Measurements from ENCODE around the gene ITPR2.
"Not testable (repeated sequence)": the region's sequence is repeated elsewhere in the genome, so short reads cannot be mapped to it uniquely, and the experiment has no call there.

The ITPR2 gene

DNA sequence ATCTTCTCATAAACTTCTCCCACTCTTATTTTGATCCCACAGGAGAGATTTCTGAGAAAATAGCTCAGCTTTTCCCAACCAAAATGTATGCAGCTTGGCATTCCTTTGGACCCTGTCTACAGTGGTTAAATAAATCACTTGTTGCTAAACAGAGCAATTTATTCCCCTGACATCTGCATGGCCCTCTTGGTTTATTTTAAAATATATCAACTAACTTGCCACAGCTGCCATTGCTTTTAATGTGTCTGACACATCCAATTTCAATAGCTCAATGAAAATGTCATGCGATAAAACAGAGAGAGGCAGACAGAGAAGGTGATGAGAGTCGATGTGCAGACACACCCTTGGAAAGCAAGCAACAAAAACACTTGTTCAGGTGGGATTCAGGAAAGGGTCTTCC is 509.3 kb downstream of the ITPR2 start:
- Histone ChIP-seq H3K9ac (ENCODE audit: low read length) (no peak overlapping the region), H4K20me1 (ENCODE audit: insufficient read depth, low read length) (no peaks in the 10 kb centered on the region), H3K4me3 (ENCODE audit: low read length) (no peak overlapping the region), H3K4me1 (ENCODE audit: low read length) (no peaks in the 10 kb centered on the region), H3K27ac (ENCODE audit: low read length) (no peak overlapping the region), H3F3A (ENCODE audit: insufficient read depth, low read length) (no peaks in the 10 kb centered on the region), H3K27me3 (replicated peaks; ENCODE audit: insufficient read depth, low read length) (no peaks in the 10 kb centered on the region), H3K36me3 (replicated peaks; ENCODE audit: insufficient read depth, low read length) (no peaks in the 10 kb centered on the region), H2AFZ (ENCODE audit: low read length) (no peak overlapping the region), H3K79me2 (ENCODE audit: low read length) (no peaks in the 10 kb centered on the region), H3K9me3 (replicated peaks; ENCODE audit: insufficient read depth, low read length) (no peaks in the 10 kb centered on the region), H3K4me2 (ENCODE audit: low read depth, low read length) (no peak overlapping the region), H3K9me2 (replicated peaks; ENCODE audit: insufficient read depth, low read length) (no peaks in the 10 kb centered on the region)
- no peak for DNase-seq
- no peak for TF ChIP-seq EZH2phosphoT487 (IDR thresholded peaks at IDR 0.05; ENCODE audit: low read length)

DNA sequence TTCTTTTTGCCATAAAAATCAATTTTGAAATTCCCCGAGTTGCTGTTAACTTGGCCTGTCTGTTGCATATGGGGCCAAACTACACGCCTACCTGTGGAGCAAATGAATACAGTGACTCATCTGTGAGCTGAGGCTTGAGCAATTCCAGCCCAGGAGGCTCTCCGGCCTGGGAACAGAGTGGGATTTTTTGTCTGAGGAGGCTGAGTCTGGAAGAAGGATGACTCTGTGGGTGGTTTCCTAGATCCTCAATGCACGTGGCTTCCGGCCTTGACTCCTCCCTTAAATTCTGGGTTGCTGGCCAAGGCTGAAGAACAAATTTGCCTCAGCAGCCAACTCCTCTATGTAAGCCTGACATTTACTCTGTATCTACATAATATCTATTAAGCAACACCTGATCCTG is 513.5 kb downstream of the ITPR2 start:
- Histone ChIP-seq H3K4me2 (ENCODE audit: low read depth, low read length) (no peak overlapping the region), H3K27me3 (replicated peaks; ENCODE audit: insufficient read depth, low read length) (no peaks in the 10 kb centered on the region), H3F3A (ENCODE audit: insufficient read depth, low read length) (no peaks in the 10 kb centered on the region), H3K79me2 (ENCODE audit: low read length) (no peaks in the 10 kb centered on the region), H3K9me2 (replicated peaks; ENCODE audit: insufficient read depth, low read length) (no peaks in the 10 kb centered on the region), H3K9ac (ENCODE audit: low read length) (no peak overlapping the region), H3K4me1 (ENCODE audit: low read length) (no peaks in the 10 kb centered on the region), H3K9me3 (replicated peaks; ENCODE audit: insufficient read depth, low read length) (no peaks in the 10 kb centered on the region), H2AFZ (ENCODE audit: low read length) (no peak overlapping the region), H3K27ac (ENCODE audit: low read length) (no peak overlapping the region), H3K36me3 (replicated peaks; ENCODE audit: insufficient read depth, low read length) (no peaks in the 10 kb centered on the region), H3K4me3 (ENCODE audit: low read length) (no peak overlapping the region), H4K20me1 (ENCODE audit: insufficient read depth, low read length) (no peaks in the 10 kb centered on the region)
- TF ChIP-seq EZH2 (optimal IDR thresholded peaks at IDR 0.05; ENCODE audit: low read depth, low read length) = no peak
- DNase-seq = no peak

DNA sequence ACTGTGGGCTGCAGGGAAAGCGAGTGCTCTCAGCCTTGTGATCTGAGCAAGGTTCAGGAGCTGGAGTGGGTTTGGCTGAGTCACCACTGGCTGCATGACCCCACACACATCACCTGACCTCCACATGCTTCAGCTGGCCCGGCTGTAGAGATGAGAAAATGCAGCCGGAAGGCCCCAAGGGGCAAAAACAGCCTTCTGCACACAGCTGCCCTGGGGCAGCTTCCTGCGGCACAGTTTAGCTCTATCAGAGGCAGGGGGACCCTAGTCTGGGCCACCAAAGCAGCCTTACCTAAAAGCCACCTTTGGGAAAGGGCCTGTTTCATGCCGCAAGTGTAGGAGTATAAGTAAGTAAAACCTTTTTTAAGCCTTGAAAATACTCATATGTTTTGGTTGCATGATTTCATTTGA is 514.3 kb downstream of the ITPR2 start:
- no peak overlapping the region for H3K4me2 ChIP-seq (ENCODE audit: low read depth, low read length)
- no peaks in the 10 kb centered on the region for H4K20me1 ChIP-seq (ENCODE audit: insufficient read depth, low read length)
- H3K9ac ChIP-seq (ENCODE audit: low read length) = no peak overlapping the region
- no peaks in the 10 kb centered on the region for H3K36me3 ChIP-seq (replicated peaks; ENCODE audit: insufficient read depth, low read length)
- H3K9me3 ChIP-seq (replicated peaks; ENCODE audit: insufficient read depth, low read length) = no peaks in the 10 kb centered on the region
- H3F3A ChIP-seq (ENCODE audit: insufficient read depth, low read length) = no peaks in the 10 kb centered on the region
- H3K9me2 ChIP-seq (replicated peaks; ENCODE audit: insufficient read depth, low read length) = no peaks in the 10 kb centered on the region
- no peak overlapping the region for H2AFZ ChIP-seq (ENCODE audit: low read length)
- no peak for DNase-seq
- no peaks in the 10 kb centered on the region for H3K27me3 ChIP-seq (replicated peaks; ENCODE audit: insufficient read depth, low read length)
- TF ChIP-seq EZH2phosphoT487 (IDR thresholded peaks at IDR 0.05; ENCODE audit: low read length) (no peak), EZH2 (optimal IDR thresholded peaks at IDR 0.05; ENCODE audit: low read depth, low read length) (no peak)
- TF ChIP-seq, protein P1, sequence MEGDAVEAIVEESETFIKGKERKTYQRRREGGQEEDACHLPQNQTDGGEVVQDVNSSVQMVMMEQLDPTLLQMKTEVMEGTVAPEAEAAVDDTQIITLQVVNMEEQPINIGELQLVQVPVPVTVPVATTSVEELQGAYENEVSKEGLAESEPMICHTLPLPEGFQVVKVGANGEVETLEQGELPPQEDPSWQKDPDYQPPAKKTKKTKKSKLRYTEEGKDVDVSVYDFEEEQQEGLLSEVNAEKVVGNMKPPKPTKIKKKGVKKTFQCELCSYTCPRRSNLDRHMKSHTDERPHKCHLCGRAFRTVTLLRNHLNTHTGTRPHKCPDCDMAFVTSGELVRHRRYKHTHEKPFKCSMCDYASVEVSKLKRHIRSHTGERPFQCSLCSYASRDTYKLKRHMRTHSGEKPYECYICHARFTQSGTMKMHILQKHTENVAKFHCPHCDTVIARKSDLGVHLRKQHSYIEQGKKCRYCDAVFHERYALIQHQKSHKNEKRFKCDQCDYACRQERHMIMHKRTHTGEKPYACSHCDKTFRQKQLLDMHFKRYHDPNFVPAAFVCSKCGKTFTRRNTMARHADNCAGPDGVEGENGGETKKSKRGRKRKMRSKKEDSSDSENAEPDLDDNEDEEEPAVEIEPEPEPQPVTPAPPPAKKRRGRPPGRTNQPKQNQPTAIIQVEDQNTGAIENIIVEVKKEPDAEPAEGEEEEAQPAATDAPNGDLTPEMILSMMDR (IDR thresholded peaks at IDR 0.05; ENCODE audit: low read length) = no peak
- no peaks in the 10 kb centered on the region for H3K4me1 ChIP-seq (ENCODE audit: low read length)
- H3K79me2 ChIP-seq (ENCODE audit: low read length) = no peaks in the 10 kb centered on the region
- no peak overlapping the region for H3K4me3 ChIP-seq (ENCODE audit: low read length)
- H3K27ac ChIP-seq (ENCODE audit: low read length) = no peak overlapping the region

DNA sequence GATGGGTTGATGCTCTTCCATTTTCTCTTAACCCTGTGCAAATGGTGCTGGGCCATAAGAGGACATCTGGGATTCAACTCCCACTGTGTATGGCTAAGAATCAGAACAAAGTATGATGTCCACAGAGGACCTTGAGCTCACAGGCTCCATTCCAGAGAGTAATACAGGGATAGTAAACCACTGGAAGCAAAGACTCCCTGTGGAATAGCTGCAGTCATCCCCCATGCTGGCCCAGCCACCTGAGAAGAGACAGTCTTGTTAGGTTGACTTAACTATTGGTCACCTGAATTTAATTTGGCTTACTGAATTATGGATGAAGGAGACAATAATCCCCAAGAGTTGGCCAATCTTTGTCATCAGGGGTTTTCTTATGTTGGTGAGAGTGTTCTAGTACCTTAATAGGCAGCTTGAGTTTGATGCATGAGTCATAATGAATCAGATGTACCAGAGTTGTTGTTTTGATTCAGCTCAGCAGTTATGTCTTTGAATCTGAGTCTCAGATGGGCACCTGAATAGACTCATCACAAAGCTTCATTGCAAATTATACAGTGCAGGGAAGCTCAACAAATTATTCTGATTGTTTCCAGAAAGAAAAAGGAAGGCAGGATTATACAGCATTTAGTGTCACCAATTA is 514.9 kb downstream of the ITPR2 start:
- H2AFZ ChIP-seq (ENCODE audit: low read length) = no peak overlapping the region

DNA sequence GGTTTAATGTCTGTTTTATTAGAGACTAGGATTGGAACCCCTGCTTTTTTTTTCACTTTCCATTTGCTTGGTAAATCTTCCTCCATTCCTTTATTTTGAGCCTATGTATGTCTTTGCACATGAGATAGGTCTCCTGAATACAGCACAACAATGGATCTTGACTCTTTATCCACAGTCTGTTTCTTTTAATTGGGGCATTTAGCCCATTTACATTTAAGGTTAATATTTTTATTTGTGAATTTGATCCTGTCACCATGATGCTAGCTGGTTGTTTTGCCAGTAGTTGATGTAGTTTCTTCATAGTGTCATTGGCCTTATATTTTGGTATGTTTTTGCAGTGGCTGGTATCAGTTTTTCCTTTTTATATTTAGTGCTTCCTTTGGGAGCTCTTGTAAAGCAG is 518.9 kb downstream of the ITPR2 start:
- not testable (repeated sequence) for H3K9me3 ChIP-seq (replicated peaks; ENCODE audit: insufficient read depth, low read length); H3F3A ChIP-seq (ENCODE audit: insufficient read depth, low read length); H3K4me3 ChIP-seq (ENCODE audit: low read length); H3K9me2 ChIP-seq (replicated peaks; ENCODE audit: insufficient read depth, low read length); DNase-seq; H3K27me3 ChIP-seq (replicated peaks; ENCODE audit: insufficient read depth, low read length); H3K27ac ChIP-seq (ENCODE audit: low read length); H3K4me1 ChIP-seq (ENCODE audit: low read length); H3K4me2 ChIP-seq (ENCODE audit: low read depth, low read length); H3K79me2 ChIP-seq (ENCODE audit: low read length); H2AFZ ChIP-seq (ENCODE audit: low read length); H4K20me1 ChIP-seq (ENCODE audit: insufficient read depth, low read length); H3K36me3 ChIP-seq (replicated peaks; ENCODE audit: insufficient read depth, low read length); H3K9ac ChIP-seq (ENCODE audit: low read length)

More for the DNA sequence above, 514.9 kb downstream of the ITPR2 start:
- Histone ChIP-seq H3K9me2 (replicated peaks; ENCODE audit: insufficient read depth, low read length) (no peaks in the 10 kb centered on the region), H3K4me1 (ENCODE audit: low read length) (no peaks in the 10 kb centered on the region), H3K27ac (ENCODE audit: low read length) (no peak overlapping the region), H3K9me3 (replicated peaks; ENCODE audit: insufficient read depth, low read length) (no peaks in the 10 kb centered on the region), H3K27me3 (replicated peaks; ENCODE audit: insufficient read depth, low read length) (no peaks in the 10 kb centered on the region), H3K9ac (ENCODE audit: low read length) (no peak overlapping the region), H4K20me1 (ENCODE audit: insufficient read depth, low read length) (no peaks in the 10 kb centered on the region), H3K36me3 (replicated peaks; ENCODE audit: insufficient read depth, low read length) (no peaks in the 10 kb centered on the region), H3F3A (ENCODE audit: insufficient read depth, low read length) (no peaks in the 10 kb centered on the region), H3K4me2 (ENCODE audit: low read depth, low read length) (no peak overlapping the region), H3K4me3 (ENCODE audit: low read length) (no peak overlapping the region), H3K79me2 (ENCODE audit: low read length) (no peaks in the 10 kb centered on the region)
- no peak for DNase-seq
- no peak for TF ChIP-seq EZH2phosphoT487 (IDR thresholded peaks at IDR 0.05; ENCODE audit: low read length)
- TF ChIP-seq, protein P1 (IDR thresholded peaks at IDR 0.05; ENCODE audit: low read length) = no peak

DNA sequence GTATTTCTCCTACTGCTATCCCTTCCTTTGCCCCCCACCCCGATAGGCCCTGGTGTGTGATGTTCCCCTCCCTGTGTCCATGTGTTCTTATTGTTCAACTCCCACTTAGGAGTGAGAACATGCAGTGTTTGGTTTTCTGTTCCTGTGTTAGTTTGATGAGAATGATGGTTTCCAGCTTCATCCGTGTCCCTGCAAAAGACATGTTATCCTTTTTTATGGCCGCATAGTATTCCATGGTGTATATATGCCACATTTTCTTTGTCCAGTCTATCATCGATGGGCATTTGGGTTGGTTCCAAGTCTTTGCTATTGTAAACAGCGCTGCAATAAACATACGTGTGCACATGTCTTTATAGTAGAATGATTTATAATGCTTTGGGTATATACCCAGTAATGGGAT is 522.5 kb downstream of the ITPR2 start:
- H3K9me3 ChIP-seq (replicated peaks; ENCODE audit: insufficient read depth, low read length); H3K79me2 ChIP-seq (ENCODE audit: low read length); H3K4me3 ChIP-seq (ENCODE audit: low read length); H3K27ac ChIP-seq (ENCODE audit: low read length); H2AFZ ChIP-seq (ENCODE audit: low read length); H3K9me2 ChIP-seq (replicated peaks; ENCODE audit: insufficient read depth, low read length); DNase-seq; H3F3A ChIP-seq (ENCODE audit: insufficient read depth, low read length); H3K9ac ChIP-seq (ENCODE audit: low read length); H3K4me2 ChIP-seq (ENCODE audit: low read depth, low read length); H3K36me3 ChIP-seq (replicated peaks; ENCODE audit: insufficient read depth, low read length); H3K4me1 ChIP-seq (ENCODE audit: low read length); H3K27me3 ChIP-seq (replicated peaks; ENCODE audit: insufficient read depth, low read length); H4K20me1 ChIP-seq (ENCODE audit: insufficient read depth, low read length): not testable (repeated sequence)

All from MM.1S (cell line).